H1 (cell line): ENCODE data around the gene NFYA. TPM values are rescaled to one million over a fixed set of nuclear protein-coding genes. Genes with fewer than 3 reads are reported as not detected.

Experiments
- CTCF ChIA-PET: fragments of 300-600 bp; sonication (Branson Sonifier 250); formaldehyde crosslinking; loops from one replicate; lab custom pipeline; 2021; ENCODE audit not compliant: partially characterized antibody; lab: Charles Lee
- POLR2A ChIA-PET: fragments of 300-600 bp; sonication (Branson Sonifier 250); formaldehyde crosslinking; loops from one replicate; lab custom pipeline; 2021; ENCODE audit warnings: inconsistent platforms; ENCODE audit not compliant: partially characterized antibody; lab: Charles Lee
- DNase-seq, 2 experiments: peaks; one replicate each; pipeline versions ENCODE4 v3.0.0 to v3.0.0-alpha.2; 2010 to 2022; ENCODE audit warnings: low spot score in 2 of 2, low read depth in 1 of 2, mixed read lengths in 1 of 2
- FAIRE-seq: peaks from 2 replicates; lab custom pipeline; 2011; peaks lifted over from hg19 to GRCh38; lab: Jason Lieb, UNC
- H2AFZ ChIP-seq: 2 replicates; pipeline ENCODE4 v1.8.1; 2012; ENCODE audit warnings: low read length, inconsistent platforms
- H2AK5ac ChIP-seq: 2 replicates; pipeline ENCODE4 v1.6.1; 2013; ENCODE audit warnings: low read depth, low read length
- H2BK120ac ChIP-seq: replicated peaks from 2 replicates; pipeline ENCODE3; 2013; ENCODE audit warnings: low read depth, low read length, inconsistent platforms
- H2BK12ac ChIP-seq: 2 replicates; pipeline ENCODE4 v1.6.1; 2013; ENCODE audit warnings: low read depth, low read length
- H2BK15ac ChIP-seq: 2 replicates; pipeline ENCODE4 v1.6.1; 2013; ENCODE audit warnings: low read length
- H2BK20ac ChIP-seq: 2 replicates; pipeline ENCODE4 v1.6.1; 2013; ENCODE audit warnings: low read length
- H2BK5ac ChIP-seq: 2 replicates; pipeline ENCODE4 v1.6.1; 2013; ENCODE audit warnings: low read depth, low read length
- H3K14ac ChIP-seq: 2 replicates; pipeline ENCODE4 v1.6.1; 2013; ENCODE audit warnings: inconsistent platforms; ENCODE audit not compliant: insufficient read length
- H3K18ac ChIP-seq: 2 replicates; pipeline ENCODE4 v1.6.1; 2013; ENCODE audit warnings: low read length; ENCODE audit errors: extremely low read depth
- H3K23ac ChIP-seq: 2 replicates; pipeline ENCODE4 v1.6.1; 2013; ENCODE audit warnings: inconsistent platforms; ENCODE audit not compliant: insufficient read length
- H3K23me2 ChIP-seq: 2 replicates; pipeline ENCODE4 v1.6.1; 2013; ENCODE audit warnings: low read depth, low read length
- H3K27ac ChIP-seq: 2 replicates; pipeline ENCODE4 v1.6.1; 2011; ENCODE audit warnings: low read depth, low read length, inconsistent platforms
- H3K27me3 ChIP-seq, 4 experiments: replicated peaks in 1 of 4; 1 replicate in 1 of 4; 2 replicates in 3 of 4; pipeline versions ENCODE4 v1.6.1 to v1.8.1; 2011 to 2013; ENCODE audit warnings: low read length in 3 of 4, mild to moderate bottlenecking in 3 of 4, inconsistent platforms in 2 of 4, mixed read lengths in 2 of 4, moderate library complexity in 1 of 4; ENCODE audit not compliant: control insufficient read depth in 3 of 4, insufficient read depth in 3 of 4; ENCODE audit errors: extremely low read depth in 1 of 4
- H3K36me3 ChIP-seq, 4 experiments: 2 replicates each; pipeline versions ENCODE4 v1.6.1 to v1.8.1; 2011 to 2013; ENCODE audit warnings: mild to moderate bottlenecking in 4 of 4, low read length in 3 of 4, moderate library complexity in 2 of 4, control low read depth in 1 of 4, inconsistent platforms in 1 of 4; ENCODE audit not compliant: insufficient read depth in 4 of 4, control insufficient read depth in 2 of 4
- H3K4ac ChIP-seq: replicated peaks from 2 replicates; pipeline ENCODE3; 2013; ENCODE audit warnings: low read length, low read depth, mixed read lengths, inconsistent platforms; ENCODE audit not compliant: insufficient read length
- H3K4me1 ChIP-seq, 4 experiments: replicated peaks in 1 of 4; 1 replicate in 1 of 4; 2 replicates in 3 of 4; pipeline versions ENCODE4 v1.6.1 to v1.8.1; 2011 to 2013; ENCODE audit warnings: low read length in 3 of 4, inconsistent platforms in 2 of 4, mixed read lengths in 1 of 4; ENCODE audit not compliant: insufficient read depth in 4 of 4, control insufficient read depth in 3 of 4
- H3K4me2 ChIP-seq, 2 experiments: 2 replicates each; pipeline versions ENCODE4 v1.6.1 to v1.8.1; 2011 to 2013; ENCODE audit warnings: low read depth in 2 of 2, low read length in 2 of 2, control low read depth in 1 of 2, inconsistent platforms in 1 of 2, mild to moderate bottlenecking in 1 of 2; ENCODE audit not compliant: insufficient read depth in 1 of 2
- H3K4me3 ChIP-seq, 4 experiments: fragments of 200-600, 300-600 bp in 1 of 4; sonication (generic), shearing (Covaris generic), sonication (Bioruptor Twin) in 1 of 4; 2 replicates each; pipeline versions ENCODE4 v1.5.1 to v1.8.1; 2011 to 2016; ENCODE audit warnings: low read length in 4 of 4, low read depth in 3 of 4, control low read depth in 2 of 4, inconsistent platforms in 2 of 4, mild to moderate bottlenecking in 2 of 4, mixed read lengths in 1 of 4, moderate library complexity in 1 of 4; ENCODE audit not compliant: insufficient read depth in 2 of 4; ENCODE audit errors: extremely low read depth in 1 of 4
- H3K56ac ChIP-seq: replicated peaks from 2 replicates; pipeline ENCODE3; 2013; ENCODE audit warnings: low read depth, mild to moderate bottlenecking, mixed read lengths, low read length, inconsistent platforms; ENCODE audit not compliant: insufficient read length
- H3K79me1 ChIP-seq: 2 replicates; pipeline ENCODE4 v1.6.1; 2013; ENCODE audit warnings: low read depth, low read length, control low read depth
- H3K79me2 ChIP-seq, 2 experiments: 2 replicates each; pipeline versions ENCODE4 v1.6.1 to v1.8.1; 2012 to 2013; ENCODE audit warnings: low read length in 2 of 2, mild to moderate bottlenecking in 2 of 2, inconsistent platforms in 1 of 2; ENCODE audit not compliant: insufficient read depth in 2 of 2, control insufficient read depth in 1 of 2
- H3K9ac ChIP-seq, 4 experiments: replicated peaks in 1 of 4; 1 replicate in 1 of 4; 2 replicates in 3 of 4; pipeline versions ENCODE4 v1.6.1 to v1.8.1; 2011 to 2013; ENCODE audit warnings: low read depth in 3 of 4, low read length in 3 of 4, control low read depth in 2 of 4, mild to moderate bottlenecking in 2 of 4, moderate library complexity in 2 of 4, inconsistent platforms in 1 of 4; ENCODE audit errors: extremely low read depth in 1 of 4
- H3K9me3 ChIP-seq, 2 experiments: 2 replicates each; pipeline versions ENCODE4 v1.6.1 to v1.8.1; 2012 to 2013; ENCODE audit warnings: mild to moderate bottlenecking in 2 of 2, moderate library complexity in 2 of 2, control low read depth in 1 of 2, inconsistent platforms in 1 of 2, low read depth in 1 of 2, low read length in 1 of 2, mixed read lengths in 1 of 2; ENCODE audit not compliant: insufficient read depth in 2 of 2
- H4K20me1 ChIP-seq, 2 experiments: replicated peaks in 1 of 2; 2 replicates each; pipeline versions ENCODE3 to v1.8.1; 2011 to 2013; ENCODE audit warnings: inconsistent platforms in 2 of 2, low read length in 2 of 2, mild to moderate bottlenecking in 1 of 2; ENCODE audit not compliant: insufficient read depth in 2 of 2, control insufficient read depth in 1 of 2
- H4K5ac ChIP-seq: 2 replicates; pipeline ENCODE4 v1.6.1; 2013; ENCODE audit warnings: low read length, low read depth, mixed read lengths, inconsistent platforms; ENCODE audit not compliant: insufficient read length
- H4K8ac ChIP-seq: 2 replicates; pipeline ENCODE4 v1.8.0; 2013; ENCODE audit warnings: mild to moderate bottlenecking, moderate library complexity, low read length, inconsistent platforms; ENCODE audit not compliant: insufficient read depth; ENCODE audit errors: extremely low read depth
- H4K91ac ChIP-seq: replicated peaks from 2 replicates; pipeline ENCODE3; 2013; ENCODE audit warnings: low read length, mixed read lengths, inconsistent platforms; ENCODE audit not compliant: insufficient read length
- CBX8 ChIP-seq: fragments of 300-800, 300-1000 bp; sonication (generic); IDR thresholded peaks from 2 replicates; pipeline ENCODE4 v1.7.1; 2016; ENCODE audit warnings: low read depth, low read length, borderline replicate concordance
- E2F6 ChIP-seq: IDR thresholded peaks from 2 replicates; pipeline ENCODE4 v1.6.1; 2012; ENCODE audit warnings: inconsistent platforms
- POU5F1 ChIP-seq: IDR thresholded peaks from 2 replicates; pipeline ENCODE4 v1.6.1; 2011; ENCODE audit warnings: low read depth, mild to moderate bottlenecking, low read length, moderate library complexity
- SIX5 ChIP-seq: IDR thresholded peaks from 2 replicates; pipeline ENCODE4 v1.6.1; 2011; ENCODE audit warnings: mild to moderate bottlenecking, low read depth, low read length
- WGBS, 2 experiments: shearing (Covaris generic) in 1 of 2; methylation state at CpG; one replicate each; pipeline versions ENCODE4 v1.1.6 to v1.1.7; 2013 to 2015; ENCODE audit warnings: low lambda C conversion rate in 2 of 2, mixed read lengths in 2 of 2, inconsistent platforms in 1 of 2, low coverage in 1 of 2, missing lambda C conversion rate in 1 of 2; ENCODE audit not compliant: insufficient replicate concordance in 2 of 2, insufficient coverage in 1 of 2, insufficient read length in 1 of 2; ENCODE audit errors: extremely low coverage in 1 of 2, missing lambda C conversion rate in 1 of 2; 5-methylcytosine and 5-hydroxymethylcytosine counted together
- polyA plus RNA-seq, 7 experiments: library from polyadenylated mRNA; depleted of rRNA in 3 of 7; stranded (reverse) in 5 of 7; unstranded in 2 of 7; fragments of >200 nt in 5 of 7; fragments of 200-250 nt in 2 of 7; gene quantifications; 1 replicate in 5 of 7; 2 replicates in 1 of 7; 4 replicates in 1 of 7; pipeline versions ENCODE4 v1.2.1 to v1.2.3, GENCODE V29; 2011 to 2013; ENCODE audit warnings: missing spikeins in 2 of 7, mixed read lengths in 2 of 7
- total RNA-seq: library from RNA; stranded (reverse); fragmentation: NEBNext Ultra II Directional; extraction: Animal tissue kit (Norgen Biotek cat#: 25700); gene quantifications from 2 replicates; pipeline ENCODE4 v1.2.1, GENCODE V29; 2021

The NFYA gene
- total and polyA plus RNA-seq, 2 of the 8 experiments (the other 6 are each of a cell fraction or from before 2014, with no cell fraction given): 19.8 to 33.7 TPM

GRCh38 chr6:41023114-41023513 is 49.7 kb upstream of the NFYA start:
- Histone ChIP-seq H4K20me1 (no peaks in the 10 kb centered on the region), H3K27me3 (no peaks in the 10 kb centered on the region), H3K4me1 (peaks cover 0 to under 1% (median 0%) of the 10 kb centered on the region in 4 experiments; a peak in 2 of 7 replicates), H3K9ac (no peak overlapping the region), H3K14ac (no peak overlapping the region), H2BK12ac (no peak overlapping the region), H4K5ac (no peak overlapping the region), H3K9me3 (no peaks in the 10 kb centered on the region), H3K27ac (no peak overlapping the region), H3K23ac (no peak overlapping the region), H2BK20ac (no peak overlapping the region), H2BK5ac (no peak overlapping the region), H2AK5ac (no peak overlapping the region), H3K4ac (no peak overlapping the region), H2BK15ac (no peak overlapping the region), H2AFZ (no peak overlapping the region), H3K56ac (no peak overlapping the region), H3K18ac (no peak overlapping the region), H3K79me1 (no peaks in the 10 kb centered on the region), H3K36me3 (no peaks in the 10 kb centered on the region), H3K23me2 (peaks cover 7% of the 10 kb centered on the region), H4K91ac (no peak overlapping the region), H3K4me3 (no peak overlapping the region), H4K8ac (no peak overlapping the region), H2BK120ac (no peak overlapping the region), H3K79me2 (no peaks in the 10 kb centered on the region), H3K4me2 (no peak overlapping the region)
- TF ChIP-seq E2F6: no peak
- TF ChIP-seq POU5F1: no peak
- 0 out of 2 replicates have a peak, but pooled peaks have one; percentile 6 for TF ChIP-seq SIX5
- TF ChIP-seq CBX8: no peak
- ChIA-PET CTCF (interaction anchor here (0.6 to 11.8 kb wide), 11 partner anchors 8 to 485 kb away, joined by 3 to 199 read pairs (median 5); partner anchors contain the start of gene UNC5CL), POLR2A (no interaction called here)
- FAIRE-seq (no peak), DNase-seq (no peak)
- 90% methylated on average over 3 of the region's 3 CpGs; no CpG with 5 or more reads in 1 of the 2 experiments for WGBS, 2 experiments
